ENCODE results near the gene KIRREL3. TPM values are rescaled to one million over a fixed set of nuclear protein-coding genes. Genes with fewer than 3 reads are reported as not detected.

Gene KIRREL3
- polyA plus RNA-seq, 1 of the 3 experiments (the other 2 are of a cell fraction), result 3.7 TPM

DNA sequence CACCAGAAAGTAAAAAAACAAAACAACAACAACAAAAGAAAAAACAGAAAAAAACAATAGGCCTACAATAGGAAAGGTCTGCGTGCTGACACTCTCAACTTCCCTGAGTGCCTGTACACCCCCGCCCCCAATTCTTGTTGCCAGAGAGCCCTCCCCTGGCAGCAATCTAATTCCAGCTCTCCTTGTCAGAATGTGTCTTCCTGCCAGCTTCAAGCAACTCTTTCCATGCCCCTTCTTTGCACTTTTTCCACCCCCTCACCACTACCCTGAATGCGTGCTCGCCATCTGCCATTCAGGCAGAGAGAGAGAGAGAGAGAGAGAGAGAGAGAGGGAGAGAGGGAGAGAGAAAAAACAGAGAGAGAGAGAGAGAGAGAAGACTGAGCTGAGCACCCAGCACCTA lies 245.0 kb downstream of the KIRREL3 start:
- H3K9me3 ChIP-seq, result no peaks in the 10 kb centered on the region
- ChIA-PET CTCF (interaction anchor here (1.0 to 1.5 kb wide), 3 partner anchors 9 to 39 kb away, joined by 3 read pairs; no protein-coding TSS in a partner anchor), POLR2A (interaction anchor here (0.7 kb wide), 1 partner anchor 138 kb away, joined by 5 read pairs; no protein-coding TSS in a partner anchor)
- H4K20me1 ChIP-seq (ENCODE audit: insufficient read depth), result no peaks in the 10 kb centered on the region
- H3K27ac ChIP-seq (ENCODE audit: low read depth in 2 of 2, low read length in 1 of 2), result no peak overlapping the region
- 84% methylated on average over 4 of the region's 4 CpGs for WGBS (ENCODE audit: low lambda C conversion rate)
- H3K36me3 ChIP-seq (replicated peaks in 1 of 2; ENCODE audit: control insufficient read depth in 1 of 2, insufficient read depth in 2 of 2, low read length in 1 of 2), result no peaks in the 10 kb centered on the region
- no peaks in the 10 kb centered on the region for H3K79me2 ChIP-seq (ENCODE audit: insufficient read depth)
- H3K4me1 ChIP-seq (ENCODE audit: control insufficient read depth in 1 of 2, insufficient read depth in 2 of 2, low read depth in 1 of 2, low read length in 1 of 2), result peaks cover 0 to 8% of the 10 kb centered on the region in 2 experiments; a peak in 2 of 4 replicates
- H3K9me2 ChIP-seq, result no peaks in the 10 kb centered on the region
- no peak overlapping the region for H3K4me2 ChIP-seq
- H3K27me3 ChIP-seq (ENCODE audit: insufficient read depth), result no peaks in the 10 kb centered on the region
- no peak for DNase-seq
- TF ChIP-seq, protein P1, sequence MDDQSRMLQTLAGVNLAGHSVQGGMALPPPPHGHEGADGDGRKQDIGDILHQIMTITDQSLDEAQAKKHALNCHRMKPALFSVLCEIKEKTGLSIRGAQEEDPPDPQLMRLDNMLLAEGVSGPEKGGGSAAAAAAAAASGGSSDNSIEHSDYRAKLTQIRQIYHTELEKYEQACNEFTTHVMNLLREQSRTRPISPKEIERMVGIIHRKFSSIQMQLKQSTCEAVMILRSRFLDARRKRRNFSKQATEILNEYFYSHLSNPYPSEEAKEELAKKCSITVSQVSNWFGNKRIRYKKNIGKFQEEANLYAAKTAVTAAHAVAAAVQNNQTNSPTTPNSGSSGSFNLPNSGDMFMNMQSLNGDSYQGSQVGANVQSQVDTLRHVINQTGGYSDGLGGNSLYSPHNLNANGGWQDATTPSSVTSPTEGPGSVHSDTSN (IDR thresholded peaks at IDR 0.05), result no peak
- TF ChIP-seq NFIC (IDR thresholded peaks at IDR 0.05; ENCODE audit: borderline replicate concordance) (no peak), SMC3 (IDR thresholded peaks at IDR 0.05; ENCODE audit: low read depth, low read length) (no peak), GATA2 (CRISPR knock-in tag; IDR thresholded peaks at IDR 0.05) (no peak)
- TF ChIP-seq, protein P2, sequence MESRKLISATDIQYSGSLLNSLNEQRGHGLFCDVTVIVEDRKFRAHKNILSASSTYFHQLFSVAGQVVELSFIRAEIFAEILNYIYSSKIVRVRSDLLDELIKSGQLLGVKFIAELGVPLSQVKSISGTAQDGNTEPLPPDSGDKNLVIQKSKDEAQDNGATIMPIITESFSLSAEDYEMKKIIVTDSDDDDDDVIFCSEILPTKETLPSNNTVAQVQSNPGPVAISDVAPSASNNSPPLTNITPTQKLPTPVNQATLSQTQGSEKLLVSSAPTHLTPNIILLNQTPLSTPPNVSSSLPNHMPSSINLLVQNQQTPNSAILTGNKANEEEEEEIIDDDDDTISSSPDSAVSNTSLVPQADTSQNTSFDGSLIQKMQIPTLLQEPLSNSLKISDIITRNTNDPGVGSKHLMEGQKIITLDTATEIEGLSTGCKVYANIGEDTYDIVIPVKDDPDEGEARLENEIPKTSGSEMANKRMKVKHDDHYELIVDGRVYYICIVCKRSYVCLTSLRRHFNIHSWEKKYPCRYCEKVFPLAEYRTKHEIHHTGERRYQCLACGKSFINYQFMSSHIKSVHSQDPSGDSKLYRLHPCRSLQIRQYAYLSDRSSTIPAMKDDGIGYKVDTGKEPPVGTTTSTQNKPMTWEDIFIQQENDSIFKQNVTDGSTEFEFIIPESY (IDR thresholded peaks at IDR 0.05; ENCODE audit: borderline replicate concordance, low read depth), result no peak
- TF ChIP-seq, protein P3, sequence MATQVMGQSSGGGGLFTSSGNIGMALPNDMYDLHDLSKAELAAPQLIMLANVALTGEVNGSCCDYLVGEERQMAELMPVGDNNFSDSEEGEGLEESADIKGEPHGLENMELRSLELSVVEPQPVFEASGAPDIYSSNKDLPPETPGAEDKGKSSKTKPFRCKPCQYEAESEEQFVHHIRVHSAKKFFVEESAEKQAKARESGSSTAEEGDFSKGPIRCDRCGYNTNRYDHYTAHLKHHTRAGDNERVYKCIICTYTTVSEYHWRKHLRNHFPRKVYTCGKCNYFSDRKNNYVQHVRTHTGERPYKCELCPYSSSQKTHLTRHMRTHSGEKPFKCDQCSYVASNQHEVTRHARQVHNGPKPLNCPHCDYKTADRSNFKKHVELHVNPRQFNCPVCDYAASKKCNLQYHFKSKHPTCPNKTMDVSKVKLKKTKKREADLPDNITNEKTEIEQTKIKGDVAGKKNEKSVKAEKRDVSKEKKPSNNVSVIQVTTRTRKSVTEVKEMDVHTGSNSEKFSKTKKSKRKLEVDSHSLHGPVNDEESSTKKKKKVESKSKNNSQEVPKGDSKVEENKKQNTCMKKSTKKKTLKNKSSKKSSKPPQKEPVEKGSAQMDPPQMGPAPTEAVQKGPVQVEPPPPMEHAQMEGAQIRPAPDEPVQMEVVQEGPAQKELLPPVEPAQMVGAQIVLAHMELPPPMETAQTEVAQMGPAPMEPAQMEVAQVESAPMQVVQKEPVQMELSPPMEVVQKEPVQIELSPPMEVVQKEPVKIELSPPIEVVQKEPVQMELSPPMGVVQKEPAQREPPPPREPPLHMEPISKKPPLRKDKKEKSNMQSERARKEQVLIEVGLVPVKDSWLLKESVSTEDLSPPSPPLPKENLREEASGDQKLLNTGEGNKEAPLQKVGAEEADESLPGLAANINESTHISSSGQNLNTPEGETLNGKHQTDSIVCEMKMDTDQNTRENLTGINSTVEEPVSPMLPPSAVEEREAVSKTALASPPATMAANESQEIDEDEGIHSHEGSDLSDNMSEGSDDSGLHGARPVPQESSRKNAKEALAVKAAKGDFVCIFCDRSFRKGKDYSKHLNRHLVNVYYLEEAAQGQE (IDR thresholded peaks at IDR 0.05; ENCODE audit: low read depth, low read length), result no peak
- H3K9ac ChIP-seq, result no peak overlapping the region
- H2AFZ ChIP-seq (ENCODE audit: low read depth), result no peak overlapping the region
- H3F3A ChIP-seq (replicated peaks; ENCODE audit: insufficient read depth), result no peaks in the 10 kb centered on the region
- no peak overlapping the region for H3K4me3 ChIP-seq (ENCODE audit: low read depth in 2 of 2, low read length in 1 of 2)

DNA sequence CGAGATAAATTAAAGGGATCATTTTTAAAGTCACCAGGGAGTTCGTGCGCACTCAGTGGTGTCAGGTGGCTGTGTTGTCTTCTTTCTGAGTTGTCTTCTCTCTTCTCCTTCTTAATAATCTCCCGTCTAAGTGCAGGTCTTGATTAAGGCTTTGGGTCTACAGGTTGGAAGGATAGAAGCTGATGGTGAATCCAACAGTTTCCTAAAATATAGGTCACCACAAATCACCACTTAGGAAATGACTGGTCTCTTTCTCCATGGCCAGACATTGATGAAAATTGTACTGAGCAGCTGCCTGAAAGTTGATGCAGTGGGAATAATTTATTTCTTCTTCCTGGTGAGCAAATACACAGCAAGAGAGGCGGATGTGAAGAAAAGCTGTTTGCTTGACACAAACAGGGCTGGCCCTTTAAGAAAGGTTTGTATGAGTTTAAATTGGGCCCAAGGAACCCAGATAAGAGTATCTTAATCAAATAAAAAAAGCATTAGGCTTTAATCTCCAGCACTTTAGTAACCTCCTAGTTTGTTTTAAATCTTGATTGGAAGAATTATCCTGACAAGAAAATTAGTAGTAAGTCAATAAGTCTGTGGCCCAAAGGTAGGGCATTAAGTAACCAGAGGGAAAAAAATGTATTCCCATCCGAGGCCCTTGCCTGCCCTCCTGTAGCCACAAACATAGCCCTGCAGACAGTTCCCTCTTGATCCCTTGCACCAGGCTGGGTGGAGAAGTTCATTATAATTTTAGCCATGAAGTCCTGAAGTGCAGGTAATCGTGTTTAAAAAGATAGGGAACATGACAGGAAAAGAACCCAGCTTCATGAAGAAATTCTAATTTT lies 245.8 kb downstream of the KIRREL3 start:
- H3K36me3 ChIP-seq (replicated peaks in 1 of 2; ENCODE audit: control insufficient read depth in 1 of 2, insufficient read depth in 2 of 2, low read length in 1 of 2), result no peaks in the 10 kb centered on the region
- no peak overlapping the region for H3K27ac ChIP-seq (ENCODE audit: low read depth in 2 of 2, low read length in 1 of 2)
- no peak overlapping the region for H2AFZ ChIP-seq (ENCODE audit: low read depth)
- no peaks in the 10 kb centered on the region for H3F3A ChIP-seq (replicated peaks; ENCODE audit: insufficient read depth)
- H3K9me2 ChIP-seq, result no peaks in the 10 kb centered on the region
- POLR2A ChIA-PET, result no interaction called here
- WGBS (ENCODE audit: low lambda C conversion rate), result 59% methylated on average over 7 of the region's 7 CpGs
- peaks cover 0 to 8% of the 10 kb centered on the region in 2 experiments; a peak in 2 of 4 replicates for H3K4me1 ChIP-seq (ENCODE audit: control insufficient read depth in 1 of 2, insufficient read depth in 2 of 2, low read depth in 1 of 2, low read length in 1 of 2)
- no peak overlapping the region for H3K4me2 ChIP-seq
- CTCF ChIA-PET, result interaction anchor here (1.5 to 3.1 kb wide), 2 partner anchors 9 to 38 kb away, joined by 3 to 9 read pairs; no protein-coding TSS in a partner anchor
- no peak overlapping the region for H3K9ac ChIP-seq
- DNase-seq, result no peak
- H3K9me3 ChIP-seq, result no peaks in the 10 kb centered on the region
- no peaks in the 10 kb centered on the region for H3K27me3 ChIP-seq (ENCODE audit: insufficient read depth)
- H3K79me2 ChIP-seq (ENCODE audit: insufficient read depth), result no peaks in the 10 kb centered on the region
- no peaks in the 10 kb centered on the region for H4K20me1 ChIP-seq (ENCODE audit: insufficient read depth)
- no peak overlapping the region for H3K4me3 ChIP-seq (ENCODE audit: low read depth in 2 of 2, low read length in 1 of 2)
- TF ChIP-seq TEAD4 (IDR thresholded peaks at IDR 0.05; ENCODE audit: borderline replicate concordance, insufficient read depth) (no peak), SMC3 (IDR thresholded peaks at IDR 0.05; ENCODE audit: low read depth, low read length) (no peak), MEF2A (IDR thresholded peaks at IDR 0.05; ENCODE audit: borderline replicate concordance, low read depth) (no peak), ELF1 (IDR thresholded peaks at IDR 0.05) (no peak), NRF1 (IDR thresholded peaks at IDR 0.05; ENCODE audit: low read depth, low read length) (no peak), CHD2 (IDR thresholded peaks at IDR 0.05; ENCODE audit: low read length, partially characterized antibody) (no peak), RFX5 (IDR thresholded peaks at IDR 0.05; ENCODE audit: low read length) (no peak), FOXM1 (IDR thresholded peaks at IDR 0.05; ENCODE audit: low read depth) (no peak), MXI1 (IDR thresholded peaks at IDR 0.05; ENCODE audit: low read depth, low read length) (no peak)
- TF ChIP-seq, protein P4, sequence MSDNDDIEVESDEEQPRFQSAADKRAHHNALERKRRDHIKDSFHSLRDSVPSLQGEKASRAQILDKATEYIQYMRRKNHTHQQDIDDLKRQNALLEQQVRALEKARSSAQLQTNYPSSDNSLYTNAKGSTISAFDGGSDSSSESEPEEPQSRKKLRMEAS (IDR thresholded peaks at IDR 0.05; ENCODE audit: low read depth), result no peak
- TF ChIP-seq, protein P3 (IDR thresholded peaks at IDR 0.05; ENCODE audit: low read depth, low read length), result no peak

Measured in SK-N-SH (cell line).